Sigmoid colon (tissue), 7 donors: ENCODE data around the gene RNF144B. TPM values are rescaled to one million over a fixed set of nuclear protein-coding genes. Genes with fewer than 3 reads are reported as not detected.
A peak's percentile ranks its signal among the peaks of the same experiment; 100 is the strongest.

Experiments
- DNase-seq: peaks from one replicate; pipeline ENCODE4 v3.0.0-alpha.2; 2019
- H3K27ac ChIP-seq, 4 donors: fragments of 200-600 bp; sonication (generic); one replicate each; pipeline ENCODE4 v1.5.1; 2016 to 2019; ENCODE audit warnings: mild to moderate bottlenecking in 1 of 4
- H3K27me3 ChIP-seq, 3 donors: fragments of 200-600 bp; sonication (generic); one replicate each; pipeline ENCODE4 v1.5.1; 2019; ENCODE audit warnings: mild to moderate bottlenecking in 1 of 3
- H3K36me3 ChIP-seq, 4 donors: fragments of 200-600 bp; sonication (generic); one replicate each; pipeline ENCODE4 v1.5.1; 2016 to 2019
- H3K4me1 ChIP-seq, 4 donors: fragments of 200-600 bp; sonication (generic); one replicate each; pipeline ENCODE4 v1.5.1; 2017 to 2019
- H3K4me3 ChIP-seq, 4 donors: fragments of 200-600 bp; sonication (generic); one replicate each; pipeline ENCODE4 v1.5.1; 2017 to 2019; ENCODE audit warnings: mild to moderate bottlenecking in 2 of 4, moderate library complexity in 1 of 4
- H3K9me3 ChIP-seq, 4 donors: fragments of 200-600 bp in 3 of 4; sonication (generic) in 3 of 4; one replicate each; pipeline versions ENCODE4 v1.5.1 to v1.6.1; 2013 to 2019
- EP300 ChIP-seq, 4 donors: sonication (generic); formaldehyde crosslinking; IDR thresholded peaks; one replicate each; pipeline ENCODE4 v1.6.1; 2017; ENCODE audit warnings: antibody characterized with exemption in 4 of 4
- POLR2A ChIP-seq, 2 donors: fragments of 450-650 bp; IDR thresholded peaks; one replicate each; pipeline ENCODE4 v1.6.1; 2016; ENCODE audit warnings: antibody characterized with exemption in 2 of 2, mild to moderate bottlenecking in 2 of 2, moderate library complexity in 2 of 2
- POLR2AphosphoS5 ChIP-seq, 4 donors: sonication (generic); formaldehyde crosslinking; IDR thresholded peaks; one replicate each; pipeline ENCODE4 v1.6.1; 2017; ENCODE audit warnings: antibody characterized with exemption in 4 of 4
- WGBS, 2 donors: extraction: QIAGEN DNeasy Blood & Tissue Kit; methylation state at CpG; one replicate each; pipeline ENCODE4 v1.1.7; 2013; 5-methylcytosine and 5-hydroxymethylcytosine counted together
- intact Hi-C: fragments of 100-400 bp; cut with DNase I; formaldehyde crosslinking; loops from one replicate; pipeline ENCODE4 v1.15.1; 2023
- polyA plus RNA-seq, 3 donors: library from polyadenylated mRNA; stranded (reverse); fragments of 200-250 nt; gene quantifications; one replicate each; pipeline ENCODE4 v1.2.3, GENCODE V29; 2013
- total RNA-seq, 4 donors: library from RNA; depleted of rRNA; stranded (reverse); fragments of >200 nt; gene quantifications; one replicate each; pipeline ENCODE4 v1.1.0, GENCODE V29; 2016
- TF ChIP-seq, protein P1 (sequence below), 4 experiments: fragments of 450-650 bp in 3 of 4; fragments of 200-600 bp in 1 of 4; IDR thresholded peaks; one replicate each; pipeline ENCODE4 v1.5.1; 2016 to 2019; ENCODE audit warnings: antibody characterized with exemption in 4 of 4, mild to moderate bottlenecking in 3 of 4, moderate library complexity in 2 of 4
- donor health status: healthy with polysubstance abuse.
- donor health status: Bipolar disorder and iron deficiency.
- donor health status: healthy.

Gene RNF144B
- total and polyA plus RNA-seq, 7 donors = 1.2 to 14.8 (median 4.6) TPM

DNA sequence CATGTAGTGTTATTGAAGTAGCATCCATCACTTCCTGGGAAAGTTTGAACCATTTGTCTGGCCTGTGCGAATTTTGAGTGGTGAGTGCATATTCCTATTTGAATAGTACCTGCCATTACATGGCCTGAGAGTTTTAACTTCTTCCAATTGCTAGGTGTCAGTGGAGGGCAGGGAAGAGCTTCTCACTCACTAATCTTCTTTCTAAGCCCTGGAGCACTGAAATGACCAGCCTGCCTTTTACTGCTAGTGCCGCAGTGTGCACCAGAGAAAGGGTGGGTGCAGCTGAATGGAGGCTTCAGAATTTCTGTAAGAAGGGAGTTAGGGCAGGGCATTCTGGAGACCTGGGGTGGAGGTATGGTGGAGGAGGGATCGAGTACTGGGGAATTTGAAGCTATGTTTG lies 45.5 kb downstream of the RNF144B start:
- Histone ChIP-seq H3K4me1 (peaks cover 0 to 27% (median 17%) of the 10 kb centered on the region in 4 donors), H3K27ac (peak overlapping the region in 3 of 4 donors; percentile 51 to 60 (median 58)), H3K9me3 (no peaks in the 10 kb centered on the region)

GRCh38 chr6:18433059-18433458 lies 45.9 kb downstream of the RNF144B start:
- DNase-seq = no peak
- H3K27ac ChIP-seq = peak overlapping the region in 3 of 4 donors; percentile 51 to 60 (median 58)
- no peak for TF ChIP-seq POLR2A (IDR thresholded peaks at IDR 0.05)
- TF ChIP-seq POLR2AphosphoS5 (IDR thresholded peaks at IDR 0.05) = no peak
- TF ChIP-seq, protein P1, sequence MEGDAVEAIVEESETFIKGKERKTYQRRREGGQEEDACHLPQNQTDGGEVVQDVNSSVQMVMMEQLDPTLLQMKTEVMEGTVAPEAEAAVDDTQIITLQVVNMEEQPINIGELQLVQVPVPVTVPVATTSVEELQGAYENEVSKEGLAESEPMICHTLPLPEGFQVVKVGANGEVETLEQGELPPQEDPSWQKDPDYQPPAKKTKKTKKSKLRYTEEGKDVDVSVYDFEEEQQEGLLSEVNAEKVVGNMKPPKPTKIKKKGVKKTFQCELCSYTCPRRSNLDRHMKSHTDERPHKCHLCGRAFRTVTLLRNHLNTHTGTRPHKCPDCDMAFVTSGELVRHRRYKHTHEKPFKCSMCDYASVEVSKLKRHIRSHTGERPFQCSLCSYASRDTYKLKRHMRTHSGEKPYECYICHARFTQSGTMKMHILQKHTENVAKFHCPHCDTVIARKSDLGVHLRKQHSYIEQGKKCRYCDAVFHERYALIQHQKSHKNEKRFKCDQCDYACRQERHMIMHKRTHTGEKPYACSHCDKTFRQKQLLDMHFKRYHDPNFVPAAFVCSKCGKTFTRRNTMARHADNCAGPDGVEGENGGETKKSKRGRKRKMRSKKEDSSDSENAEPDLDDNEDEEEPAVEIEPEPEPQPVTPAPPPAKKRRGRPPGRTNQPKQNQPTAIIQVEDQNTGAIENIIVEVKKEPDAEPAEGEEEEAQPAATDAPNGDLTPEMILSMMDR (IDR thresholded peaks at IDR 0.05) = no peak
- no peaks in the 10 kb centered on the region for H3K36me3 ChIP-seq
- H3K4me3 ChIP-seq = no peak overlapping the region
- no peaks in the 10 kb centered on the region for H3K27me3 ChIP-seq
- intact Hi-C loops = no loop called here
- 85 to 88% methylated on average over 2 of the region's 2 CpGs for WGBS, 2 donors
- peaks cover 0 to 23% (median 16%) of the 10 kb centered on the region in 4 donors for H3K4me1 ChIP-seq
- H3K9me3 ChIP-seq = no peaks in the 10 kb centered on the region

More for the DNA sequence above, 45.5 kb downstream of the RNF144B start:
- intact Hi-C loops = no loop called here
- DNase-seq = no peak
- Histone ChIP-seq H3K4me3 (no peak overlapping the region), H3K27me3 (no peaks in the 10 kb centered on the region), H3K36me3 (no peaks in the 10 kb centered on the region)
- 85 to 92% methylated on average over 3 of the region's 3 CpGs for WGBS, 2 donors
- TF ChIP-seq, protein P1 (IDR thresholded peaks at IDR 0.05) = no peak
- TF ChIP-seq EP300 (IDR thresholded peaks at IDR 0.05) (no peak), POLR2AphosphoS5 (IDR thresholded peaks at IDR 0.05) (no peak), POLR2A (IDR thresholded peaks at IDR 0.05) (no peak)

DNA sequence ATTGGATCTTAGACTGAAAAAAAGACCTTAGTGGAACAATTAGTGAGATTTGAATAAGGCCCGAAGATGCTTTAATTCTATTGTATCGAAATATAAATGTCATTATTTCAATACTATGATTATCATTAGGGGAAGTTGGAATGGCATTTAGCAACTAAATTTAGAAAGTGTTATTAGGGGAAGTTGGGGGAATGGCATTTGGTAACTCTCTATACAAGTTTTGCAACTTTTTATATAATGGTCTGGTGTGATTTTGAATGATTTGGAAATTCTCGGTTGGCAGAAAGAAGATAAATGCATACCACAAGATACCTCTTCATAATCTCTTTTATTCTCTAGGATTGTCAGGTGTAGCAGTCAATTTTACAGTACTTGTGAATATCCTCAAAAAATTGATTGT lies 49.2 kb downstream of the RNF144B start:
- H3K27ac ChIP-seq = no peak overlapping the region
- H3K4me1 ChIP-seq = peaks cover 0 to 18% (median 10%) of the 10 kb centered on the region in 4 donors
- H3K36me3 ChIP-seq = no peaks in the 10 kb centered on the region
- no peak overlapping the region for H3K4me3 ChIP-seq
- H3K27me3 ChIP-seq = no peaks in the 10 kb centered on the region
- intact Hi-C loops = no loop called here
- TF ChIP-seq, protein P1 (IDR thresholded peaks at IDR 0.05) = no peak
- TF ChIP-seq EP300 (IDR thresholded peaks at IDR 0.05) (no peak), POLR2AphosphoS5 (IDR thresholded peaks at IDR 0.05) (no peak), POLR2A (IDR thresholded peaks at IDR 0.05) (no peak)
- WGBS, 2 donors = 89 to 95% methylated on average over 3 of the region's 3 CpGs
- no peak for DNase-seq
- no peaks in the 10 kb centered on the region for H3K9me3 ChIP-seq

GRCh38 chr6:18439581-18439980 lies 52.4 kb downstream of the RNF144B start:
- Histone ChIP-seq H3K27ac (no peak overlapping the region), H3K36me3 (no peaks in the 10 kb centered on the region), H3K9me3 (no peaks in the 10 kb centered on the region), H3K4me1 (peaks cover 0 to 10% (median 4%) of the 10 kb centered on the region in 4 donors), H3K4me3 (no peak overlapping the region), H3K27me3 (no peaks in the 10 kb centered on the region)
- TF ChIP-seq POLR2AphosphoS5 (IDR thresholded peaks at IDR 0.05) = no peak
- TF ChIP-seq POLR2A (IDR thresholded peaks at IDR 0.05) = no peak
- TF ChIP-seq, protein P1 (IDR thresholded peaks at IDR 0.05) = no peak
- TF ChIP-seq EP300 (IDR thresholded peaks at IDR 0.05) = no peak
- DNase-seq = no peak
- intact Hi-C loops = no loop called here
